NCI-H1417 treated with DMSO at 0.1 percent for 48 hours (cell line): Measurements from ENCODE around the gene CDHR3.
"Not testable (repeated sequence)": the region's sequence is repeated elsewhere in the genome, so short reads cannot be mapped to it uniquely, and the experiment has no call there.

Source experiments
- DNase-seq: peaks from one replicate; lab custom pipeline; 2025; lab: John Stamatoyannopoulos, UW

CDHR3 gene

GRCh38 chr7:106001196-106001595 lies 38.1 kb downstream of the CDHR3 start:
- no peak for DNase-seq

DNA sequence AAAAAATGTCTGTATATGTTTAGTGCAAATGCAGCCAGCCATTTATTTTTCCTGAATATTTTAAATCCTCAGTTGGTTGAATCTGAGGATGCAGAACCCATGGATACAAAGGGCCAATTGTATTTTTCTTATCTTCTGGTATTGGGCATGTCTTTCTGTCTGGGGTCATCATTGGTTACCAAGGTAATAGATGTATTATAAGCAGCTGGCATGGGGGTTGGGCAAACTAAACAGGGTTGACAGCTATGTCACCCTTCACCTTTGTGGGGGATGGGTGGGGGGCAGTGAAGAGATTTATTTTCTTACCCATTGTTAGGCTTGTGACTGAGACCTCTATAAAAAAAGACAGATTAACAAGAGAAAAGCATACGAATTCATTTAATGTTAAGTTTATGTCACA lies 38.8 kb downstream of the CDHR3 start:
- no peak for DNase-seq

- no peak for DNase-seq
These were observed 40.5 kb downstream of the CDHR3 start for GRCh38 chr7:106003525-106004064.

GRCh38 chr7:106006906-106007305 lies 43.8 kb downstream of the CDHR3 start:
- no peak for DNase-seq

DNA sequence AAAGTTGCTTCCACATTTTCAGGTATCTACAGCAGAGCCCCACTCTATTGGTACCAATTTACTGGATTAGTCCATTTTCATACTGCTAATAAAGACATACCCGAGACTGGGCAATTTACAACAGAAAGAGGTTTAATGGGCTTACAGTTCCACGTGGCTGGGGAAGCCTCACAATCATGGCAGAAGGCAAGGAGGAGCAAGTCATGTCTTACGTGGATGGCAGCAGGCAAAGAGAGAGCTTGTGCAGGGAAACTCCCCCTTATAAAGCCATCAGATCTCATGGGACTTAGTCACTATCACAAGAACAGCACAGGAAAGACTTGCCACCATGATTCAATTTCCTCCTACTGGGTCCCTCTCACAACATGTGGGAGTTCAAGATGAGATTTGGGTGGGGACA lies 44.7 kb downstream of the CDHR3 start:
- not testable (repeated sequence) for DNase-seq

- peak; percentile 43 for DNase-seq
These were observed 46.6 kb downstream of the CDHR3 start for GRCh38 chr7:106009503-106010226.

- DNase-seq = no peak
These were observed 47.3 kb downstream of the CDHR3 start for GRCh38 chr7:106010331-106010730.

DNA sequence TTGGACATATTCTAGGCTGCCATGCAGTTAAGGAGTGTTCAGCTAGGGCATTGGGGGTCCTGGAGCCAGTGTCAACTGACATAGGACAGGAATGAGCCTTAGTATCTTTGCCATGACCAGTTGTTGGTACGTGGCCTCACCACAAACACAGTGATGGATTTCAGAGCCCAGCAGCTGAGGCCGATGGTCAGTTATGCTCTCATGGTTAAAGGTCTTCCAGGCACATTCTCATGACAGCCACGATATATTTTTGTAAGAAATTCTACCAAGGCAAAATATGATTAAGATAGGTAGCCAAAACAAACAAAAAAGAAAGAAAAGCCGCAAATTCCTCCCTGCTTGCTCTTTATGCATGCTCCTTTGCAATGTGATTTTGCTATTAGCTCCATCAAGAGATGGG lies 47.8 kb downstream of the CDHR3 start:
- no peak for DNase-seq

GRCh38 chr7:106012184-106012583 lies 49.1 kb downstream of the CDHR3 start:
- no peak for DNase-seq

DNA sequence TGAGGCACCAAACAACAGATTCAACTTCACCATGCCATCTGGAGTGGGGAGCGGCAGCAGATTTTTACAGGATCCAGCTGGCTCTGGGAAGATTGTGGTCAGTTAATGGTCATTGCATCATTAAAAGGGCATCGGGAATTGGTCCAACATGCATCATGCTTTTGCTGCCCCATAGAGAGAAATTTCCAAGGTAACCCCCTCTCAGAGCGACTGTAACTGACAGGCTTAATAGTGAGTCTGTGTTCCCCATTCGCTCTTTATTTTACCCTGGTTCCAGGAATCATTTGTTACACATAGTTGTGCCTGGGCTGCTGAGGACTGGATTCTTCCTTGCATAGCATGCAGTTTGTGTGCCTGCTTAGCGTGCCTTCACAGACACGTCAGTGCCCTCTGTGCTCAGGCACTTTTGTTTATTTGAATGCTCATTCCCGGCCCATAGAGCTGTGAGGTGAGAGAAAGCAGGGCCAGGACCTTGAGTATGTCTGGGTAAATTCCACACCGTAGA lies 49.9 kb downstream of the CDHR3 start:
- no peak for DNase-seq

GRCh38 chr7:106015381-106016218 lies 52.5 kb downstream of the CDHR3 start:
- DNase-seq = no peak

- DNase-seq = no peak
These were observed 53.3 kb downstream of the CDHR3 start for GRCh38 chr7:106016331-106016730.

- no peak for DNase-seq
These were observed 54.6 kb downstream of the CDHR3 start for GRCh38 chr7:106017657-106018056.

DNA sequence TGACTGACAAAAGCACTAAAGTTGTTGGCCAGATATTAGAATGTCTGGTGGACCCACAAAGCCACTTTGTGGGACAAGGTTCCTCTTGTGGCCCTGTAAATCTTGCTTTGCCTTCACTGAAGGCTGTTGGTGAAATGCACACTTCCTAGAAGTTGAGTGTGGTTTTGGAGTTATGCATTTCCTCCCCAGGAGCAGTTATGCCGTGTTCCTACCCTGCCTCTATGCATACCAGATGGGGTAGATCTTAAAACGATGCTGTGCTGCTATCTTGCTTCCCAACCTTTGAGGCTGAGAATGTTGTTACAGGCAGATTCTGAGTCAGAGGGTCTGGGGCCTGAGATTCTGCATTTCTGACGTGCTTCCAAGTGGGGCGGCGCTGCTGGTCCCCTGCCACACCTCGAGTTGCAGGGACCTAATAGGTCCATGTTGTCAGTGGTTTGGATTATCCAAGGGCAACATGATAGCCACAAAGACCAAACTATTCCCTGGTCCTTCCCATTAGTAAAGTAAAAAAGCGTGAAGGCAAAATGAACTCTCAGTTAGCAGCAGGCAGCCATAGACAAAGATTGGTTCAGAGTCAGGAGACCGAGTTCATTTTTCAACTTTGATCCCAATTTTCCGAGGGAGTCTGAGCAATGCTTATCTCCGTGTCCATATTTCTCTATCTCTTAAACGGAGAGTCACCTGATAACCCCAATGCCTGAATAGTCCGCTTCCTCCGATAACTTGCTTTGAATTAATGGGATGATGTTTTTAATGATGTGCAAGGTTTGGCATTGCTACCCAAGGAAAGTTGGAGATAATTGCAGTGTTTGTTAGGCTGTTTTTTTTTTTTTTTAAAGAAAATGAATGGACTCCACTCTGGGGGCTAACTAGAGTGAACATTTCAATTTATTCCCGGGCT lies 55.8 kb downstream of the CDHR3 start:
- DNase-seq = no peak

DNA sequence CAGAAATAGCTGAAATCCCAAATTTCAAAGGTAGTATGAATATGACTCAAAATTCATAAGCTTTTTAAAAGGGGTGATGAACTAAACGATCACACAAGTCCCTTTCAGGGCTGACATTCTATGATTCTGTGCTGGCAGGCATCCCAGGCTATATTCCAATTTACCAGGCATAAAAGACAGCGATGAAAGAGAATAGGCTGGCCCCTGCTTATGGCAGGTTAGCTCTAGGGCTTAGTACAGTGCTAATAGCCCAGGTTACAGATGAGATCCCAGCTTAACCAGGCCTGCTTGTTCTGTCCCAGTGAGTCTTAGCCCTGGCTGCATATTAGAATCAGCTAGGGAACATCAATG lies 56.4 kb downstream of the CDHR3 start:
- no peak for DNase-seq

DNA sequence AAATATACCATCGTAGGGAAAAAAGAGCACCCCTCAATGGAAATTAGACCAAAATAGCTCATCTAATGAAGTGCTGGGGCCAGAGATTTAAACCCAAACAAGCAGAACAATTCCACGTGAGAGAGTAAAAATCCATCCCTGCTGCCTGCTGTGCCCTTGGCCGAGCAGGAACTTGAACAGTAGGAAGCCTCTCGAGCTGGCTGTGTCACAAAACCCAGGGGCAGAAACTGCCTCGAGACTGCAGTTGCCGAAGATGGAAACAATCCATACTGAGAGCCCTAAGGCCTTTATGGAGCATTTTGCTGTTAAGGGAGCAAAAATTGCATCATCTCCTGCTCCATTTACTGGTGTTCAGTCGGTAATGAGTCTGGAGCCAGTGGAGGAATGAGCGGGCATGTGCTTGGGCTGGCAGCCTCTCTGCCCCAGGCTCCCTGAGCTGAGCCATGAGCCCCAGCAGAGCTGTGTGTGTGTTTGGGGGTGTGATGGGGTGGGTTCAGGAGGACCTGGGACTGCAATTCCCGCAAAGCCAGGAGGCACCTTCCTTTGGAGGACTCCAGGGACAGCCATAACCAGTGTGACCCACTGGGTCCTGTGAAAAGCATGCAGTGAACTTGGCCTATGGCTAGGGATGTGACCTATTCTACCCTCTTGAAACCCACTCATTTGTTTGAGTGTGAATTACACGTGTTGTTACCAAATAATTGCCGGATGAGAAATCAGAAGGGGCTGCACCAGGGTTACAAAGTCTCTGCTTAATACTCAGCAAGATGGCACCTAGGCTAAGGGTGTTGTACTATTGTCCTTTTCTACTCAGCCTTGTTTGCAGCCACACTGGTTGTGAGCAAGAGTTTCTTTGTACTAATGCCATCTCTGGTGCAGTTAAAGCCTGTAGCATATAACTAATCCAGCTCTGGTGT lies 58.3 kb downstream of the CDHR3 start:
- peak; percentile 19 for DNase-seq

DNA sequence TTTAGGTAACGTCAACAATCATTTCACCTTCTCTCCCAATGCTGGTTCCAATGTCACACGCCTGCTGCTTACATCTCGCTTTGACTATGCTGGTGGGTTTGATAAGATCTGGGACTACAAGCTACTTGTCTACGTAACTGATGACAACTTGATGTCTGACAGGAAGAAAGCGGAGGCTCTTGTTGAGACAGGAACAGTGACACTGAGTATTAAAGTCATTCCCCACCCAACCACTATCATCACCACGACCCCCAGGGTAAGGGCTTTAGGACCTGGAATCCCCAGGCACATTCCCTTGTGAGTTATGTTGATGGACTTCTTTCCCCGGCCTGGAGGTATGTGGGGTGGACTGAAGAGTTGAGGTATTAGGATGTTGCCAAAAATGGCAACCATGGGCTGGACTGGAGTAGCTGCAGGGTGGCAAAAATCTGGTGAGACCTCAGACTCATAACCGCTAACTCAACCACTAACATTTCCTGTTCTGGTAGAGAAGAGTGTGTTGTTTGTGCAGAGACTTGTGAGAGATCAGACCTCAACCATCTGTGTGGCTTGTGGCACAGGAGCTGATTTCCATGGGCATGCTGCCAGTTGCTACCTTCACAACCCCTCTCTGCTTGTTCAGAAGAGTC lies 59.2 kb downstream of the CDHR3 start:
- DNase-seq = no peak

- no peak for DNase-seq
These were observed 60.6 kb downstream of the CDHR3 start for GRCh38 chr7:106023369-106024322.

DNA sequence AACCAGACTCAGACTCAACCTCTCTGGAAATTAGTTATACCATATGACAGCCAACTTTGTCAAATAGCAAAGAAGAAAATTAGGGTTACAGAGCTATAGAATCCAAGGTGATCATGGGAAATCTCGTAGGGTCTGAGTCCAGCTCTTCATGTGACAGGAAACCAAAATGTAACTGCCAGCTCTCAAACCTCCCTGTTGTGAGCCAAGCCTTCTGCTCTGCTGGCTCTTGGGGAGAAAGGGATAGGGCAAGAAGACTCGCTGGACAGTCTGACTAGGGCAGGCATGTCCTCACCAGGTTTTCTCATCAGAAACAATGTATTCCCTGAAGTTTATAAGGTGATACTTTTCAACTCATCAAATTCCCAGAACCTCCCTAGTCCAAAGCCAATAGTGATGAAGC lies 63.0 kb downstream of the CDHR3 start:
- no peak for DNase-seq
